ENCODE results near the gene FGL2. TPM values are rescaled to one million over a fixed set of nuclear protein-coding genes. Genes with fewer than 3 reads are reported as not detected.
A peak's percentile ranks its signal among the peaks of the same experiment; 100 is the strongest.

The FGL2 gene
- total and polyA plus RNA-seq, 2 donors from 2014 or later: 27.5 to 96.9 TPM

GRCh38 chr7:77208416-77208815 is 8.8 kb upstream of the FGL2 start:
- no peaks in the 10 kb centered on the region for H3K36me3 ChIP-seq (ENCODE audit: control insufficient read depth in 2 of 3, insufficient read depth in 3 of 3, low read length in 3 of 3)
- no peak overlapping the region for H3K27ac ChIP-seq (ENCODE audit: low read depth in 2 of 2, low read length in 2 of 2)
- no peak overlapping the region for H3K9ac ChIP-seq (ENCODE audit: low read length in 3 of 3)
- no peak overlapping the region for H3K4me3 ChIP-seq (ENCODE audit: low read length in 3 of 3)
- H3K27me3 ChIP-seq (ENCODE audit: control insufficient read depth, insufficient read depth, low read length): no peaks in the 10 kb centered on the region
- H3K4me1 ChIP-seq (ENCODE audit: control insufficient read depth in 2 of 3, insufficient read depth in 2 of 3, low read depth in 1 of 3, low read length in 3 of 3): no peaks in the 10 kb centered on the region
- FAIRE-seq (no peak), DNase-seq (no peak)
- no peak for TF ChIP-seq CTCF (IDR thresholded peaks at IDR 0.05; ENCODE audit: borderline replicate concordance, extremely low read depth, insufficient read depth)
- intact Hi-C loops (cut with DNase I): no loop called here
- H3K9me3 ChIP-seq (ENCODE audit: control insufficient read depth in 2 of 3, insufficient read depth in 1 of 3, low read length in 3 of 3): peaks cover 0 to 12% (median 1%) of the 10 kb centered on the region in 3 donors

DNA sequence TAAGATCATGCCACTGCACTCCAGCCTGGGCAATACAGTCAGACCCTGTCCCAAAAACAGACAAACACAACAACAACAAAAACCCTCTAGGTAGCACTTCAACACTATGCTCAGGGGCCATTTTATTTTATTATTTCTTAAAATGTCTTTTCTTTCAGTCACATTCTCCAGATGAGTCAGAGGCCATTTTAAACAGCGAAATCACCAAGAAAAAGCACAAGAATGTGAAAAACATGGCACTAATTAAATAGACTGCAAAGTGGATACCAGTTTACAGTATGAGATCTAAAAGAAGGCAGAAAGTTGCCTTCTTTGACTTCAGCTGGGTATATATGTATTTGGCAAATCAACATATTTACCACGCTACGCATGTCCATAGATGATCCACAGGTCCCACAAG is 6.1 kb upstream of the FGL2 start:
- DNase-seq: no peak
- Histone ChIP-seq H3K4me1 (ENCODE audit: control insufficient read depth in 2 of 3, insufficient read depth in 2 of 3, low read depth in 1 of 3, low read length in 3 of 3) (peaks cover 0 to under 1% (median 0%) of the 10 kb centered on the region in 3 donors), H3K27ac (ENCODE audit: low read depth in 2 of 2, low read length in 2 of 2) (no peak overlapping the region), H3K4me3 (ENCODE audit: low read length in 3 of 3) (no peak overlapping the region), H3K36me3 (ENCODE audit: control insufficient read depth in 2 of 3, insufficient read depth in 3 of 3, low read length in 3 of 3) (no peaks in the 10 kb centered on the region), H3K9ac (ENCODE audit: low read length in 3 of 3) (no peak overlapping the region), H3K27me3 (ENCODE audit: control insufficient read depth, insufficient read depth, low read length) (no peaks in the 10 kb centered on the region), H3K9me3 (ENCODE audit: control insufficient read depth in 2 of 3, insufficient read depth in 1 of 3, low read length in 3 of 3) (peaks cover 0 to 12% (median 1%) of the 10 kb centered on the region in 3 donors)
- FAIRE-seq: no peak
- intact Hi-C loops (cut with DNase I): no loop called here
- no peak for TF ChIP-seq CTCF (IDR thresholded peaks at IDR 0.05; ENCODE audit: borderline replicate concordance, extremely low read depth, insufficient read depth)

DNA sequence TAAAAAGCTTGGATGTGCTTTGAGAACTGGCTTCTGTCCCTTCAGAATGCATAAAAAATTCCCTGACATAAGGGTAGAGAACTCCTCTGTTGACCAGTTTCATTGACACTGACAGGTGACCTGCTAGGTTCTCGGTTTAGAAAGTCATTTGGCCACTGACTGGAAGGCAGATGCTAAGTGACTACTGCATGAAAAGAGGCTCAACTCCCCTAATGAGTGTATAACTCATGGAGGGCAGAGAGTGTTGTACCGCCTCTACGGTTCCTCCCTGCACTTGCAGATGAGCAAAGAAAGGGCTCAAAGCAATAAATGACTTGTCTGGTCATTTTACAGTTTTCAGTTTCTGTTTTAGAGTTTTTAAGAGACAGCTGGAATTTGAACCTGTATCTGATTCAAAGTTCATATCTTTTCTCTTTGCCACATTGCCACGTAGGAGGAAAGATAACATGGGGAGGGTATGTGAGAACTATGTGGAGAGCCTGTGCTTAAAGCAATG is 2.9 kb upstream of the FGL2 start:
- no peak overlapping the region for H3K27ac ChIP-seq (ENCODE audit: low read depth in 2 of 2, low read length in 2 of 2)
- no peak overlapping the region for H3K9ac ChIP-seq (ENCODE audit: low read length in 3 of 3)
- H3K9me3 ChIP-seq (ENCODE audit: control insufficient read depth in 2 of 3, insufficient read depth in 1 of 3, low read length in 3 of 3): no peaks in the 10 kb centered on the region
- no peak for DNase-seq
- no peaks in the 10 kb centered on the region for H3K36me3 ChIP-seq (ENCODE audit: control insufficient read depth in 2 of 3, insufficient read depth in 3 of 3, low read length in 3 of 3)
- no peaks in the 10 kb centered on the region for H3K27me3 ChIP-seq (ENCODE audit: control insufficient read depth, insufficient read depth, low read length)
- TF ChIP-seq CTCF (IDR thresholded peaks at IDR 0.05; ENCODE audit: borderline replicate concordance, extremely low read depth, insufficient read depth): no peak
- intact Hi-C loops (cut with DNase I): no loop called here
- H3K4me1 ChIP-seq (ENCODE audit: control insufficient read depth in 2 of 3, insufficient read depth in 2 of 3, low read depth in 1 of 3, low read length in 3 of 3): peaks cover 0 to 6% (median 0%) of the 10 kb centered on the region in 3 donors
- no peak overlapping the region for H3K4me3 ChIP-seq (ENCODE audit: low read length in 3 of 3)
- no peak for FAIRE-seq

GRCh38 chr7:77200542-77200941 is 923 bp upstream of the FGL2 start:
- Histone ChIP-seq H3K9me3 (ENCODE audit: control insufficient read depth in 2 of 3, insufficient read depth in 1 of 3, low read length in 3 of 3) (no peaks in the 10 kb centered on the region), H3K36me3 (ENCODE audit: control insufficient read depth in 2 of 3, insufficient read depth in 3 of 3, low read length in 3 of 3) (no peaks in the 10 kb centered on the region), H3K27me3 (ENCODE audit: control insufficient read depth, insufficient read depth, low read length) (no peaks in the 10 kb centered on the region), H3K27ac (ENCODE audit: low read depth in 2 of 2, low read length in 2 of 2) (peak overlapping the region in 1 of 2 donors; percentile 27), H3K9ac (ENCODE audit: low read length in 3 of 3) (no peak overlapping the region), H3K4me3 (ENCODE audit: low read length in 3 of 3) (peak overlapping the region in 1 of 3 donors; percentile 80), H3K4me1 (ENCODE audit: control insufficient read depth in 2 of 3, insufficient read depth in 2 of 3, low read depth in 1 of 3, low read length in 3 of 3) (peaks cover 0 to 6% (median 0%) of the 10 kb centered on the region in 3 donors)
- DNase-seq (no peak), FAIRE-seq (no peak)
- no peak for TF ChIP-seq CTCF (IDR thresholded peaks at IDR 0.05; ENCODE audit: borderline replicate concordance, extremely low read depth, insufficient read depth)
- intact Hi-C loops (cut with DNase I): no loop called here
